Memory B cell (primary cell): ENCODE results near the gene LITAF.
A peak's percentile ranks its signal among the peaks of the same experiment; 100 is the strongest.
"Not testable (repeated sequence)": the region's sequence is repeated elsewhere in the genome, so short reads cannot be mapped to it uniquely, and the experiment has no call there.

Source experiments
- ATAC-seq: fragments of 150-1000 bp; cut with Tn5 transposase; 2 replicates; pipeline ENCODE4 v1.10.0; 2021; ENCODE audit warnings: low read depth, mild to moderate bottlenecking, moderate library complexity
- DNase-seq, 2 donors: peaks; one replicate each; pipeline ENCODE4 v3.0.0; 2022; ENCODE audit warnings: low spot score in 2 of 2
- H3K27ac Mint-ChIP-seq: one replicate; pipeline ENCODE4 v1.8.0; 2022; ENCODE audit warnings: mild to moderate bottlenecking, moderate library complexity, mixed read lengths
- H3K27me3 Mint-ChIP-seq: one replicate; pipeline ENCODE4 v1.8.0; 2022; ENCODE audit warnings: mixed read lengths
- H3K36me3 Mint-ChIP-seq: one replicate; pipeline ENCODE4 v1.8.0; 2022; ENCODE audit warnings: mild to moderate bottlenecking, mixed read lengths
- H3K4me1 Mint-ChIP-seq: one replicate; pipeline ENCODE4 v1.8.0; 2022; ENCODE audit warnings: mixed read lengths
- H3K4me3 Mint-ChIP-seq: one replicate; pipeline ENCODE4 v1.8.0; 2022; ENCODE audit warnings: mild to moderate bottlenecking, moderate library complexity, mixed read lengths
- H3K9me3 Mint-ChIP-seq: one replicate; pipeline ENCODE4 v1.8.0; 2022; ENCODE audit warnings: mixed read lengths

The LITAF gene

DNA sequence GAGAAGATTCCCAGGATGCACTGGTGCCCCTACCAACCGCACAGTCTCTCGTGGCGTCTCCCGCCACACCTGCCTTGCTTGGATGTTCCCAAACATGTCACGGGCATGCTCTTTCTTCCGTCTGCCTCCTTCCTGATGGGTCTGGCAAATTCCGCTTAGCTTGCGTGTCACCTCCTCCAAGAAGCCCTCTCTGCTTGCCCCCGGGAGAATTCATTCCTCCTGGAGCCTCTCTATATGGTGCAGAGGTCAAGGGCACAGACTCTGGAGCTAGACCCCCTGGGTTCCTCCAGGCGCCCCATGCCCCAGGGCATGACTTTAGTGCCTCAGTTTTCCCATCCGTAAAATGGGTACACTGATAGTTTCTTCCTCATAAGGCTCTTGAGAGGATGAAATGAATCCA, 21.1 kb downstream of the LITAF start:
- peaks cover 25% of the 10 kb centered on the region for H3K36me3 Mint-ChIP-seq
- peaks cover 23% of the 10 kb centered on the region for H3K4me1 Mint-ChIP-seq
- H3K27me3 Mint-ChIP-seq, result no peaks in the 10 kb centered on the region
- no peaks in the 10 kb centered on the region for H3K9me3 Mint-ChIP-seq
- ATAC-seq (no peak), DNase-seq (no peak)
- no peak overlapping the region for H3K4me3 Mint-ChIP-seq
- H3K27ac Mint-ChIP-seq, result peak overlapping the region; percentile 84

DNA sequence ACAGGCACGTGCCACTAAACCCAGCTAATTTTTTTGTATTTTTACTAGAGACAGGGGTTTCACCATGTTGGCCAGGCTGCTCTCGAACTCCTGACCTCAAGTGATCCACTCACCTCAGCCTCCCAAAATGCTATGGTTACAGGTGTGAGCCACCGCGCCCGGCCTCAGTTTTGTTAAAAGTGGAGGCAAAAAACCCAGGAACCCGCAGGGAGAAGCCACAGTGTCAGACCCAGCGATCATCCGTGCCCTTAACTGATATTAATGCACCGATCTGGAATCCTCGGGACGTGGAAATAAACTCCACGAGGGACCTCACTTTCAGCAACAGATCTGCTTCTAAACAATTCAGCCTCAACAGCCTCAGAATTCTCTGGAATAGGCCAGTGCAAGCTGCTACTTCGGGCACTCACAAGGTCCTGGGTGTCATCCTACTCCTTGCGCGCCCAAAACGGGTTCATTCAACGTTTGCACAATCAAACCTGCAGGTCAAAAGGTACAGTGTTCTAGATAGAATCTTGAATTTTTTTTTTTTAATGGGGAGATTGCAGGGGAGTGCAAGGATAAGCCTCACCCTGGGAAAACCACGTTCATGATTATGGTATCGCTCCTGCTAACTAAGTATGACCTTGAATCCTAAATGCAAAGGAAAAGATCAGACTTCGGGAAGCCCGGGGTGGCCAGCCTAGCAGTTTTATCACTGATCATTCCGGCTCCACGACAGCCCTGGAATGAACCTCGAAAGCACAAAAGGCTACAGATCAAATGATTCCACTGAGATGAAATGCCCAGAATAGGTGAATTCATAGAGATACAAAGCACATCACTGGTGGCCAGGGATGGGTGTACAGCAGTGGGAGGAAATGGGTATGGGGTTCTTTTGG, 22.4 kb downstream of the LITAF start:
- no peak overlapping the region for H3K4me3 Mint-ChIP-seq
- ATAC-seq (no peak), DNase-seq (no peak)
- H3K27me3 Mint-ChIP-seq, result no peaks in the 10 kb centered on the region
- H3K4me1 Mint-ChIP-seq, result peaks cover 20% of the 10 kb centered on the region
- peak overlapping the region; percentile 72 for H3K27ac Mint-ChIP-seq
- peaks cover 19% of the 10 kb centered on the region for H3K36me3 Mint-ChIP-seq
- no peaks in the 10 kb centered on the region for H3K9me3 Mint-ChIP-seq

DNA sequence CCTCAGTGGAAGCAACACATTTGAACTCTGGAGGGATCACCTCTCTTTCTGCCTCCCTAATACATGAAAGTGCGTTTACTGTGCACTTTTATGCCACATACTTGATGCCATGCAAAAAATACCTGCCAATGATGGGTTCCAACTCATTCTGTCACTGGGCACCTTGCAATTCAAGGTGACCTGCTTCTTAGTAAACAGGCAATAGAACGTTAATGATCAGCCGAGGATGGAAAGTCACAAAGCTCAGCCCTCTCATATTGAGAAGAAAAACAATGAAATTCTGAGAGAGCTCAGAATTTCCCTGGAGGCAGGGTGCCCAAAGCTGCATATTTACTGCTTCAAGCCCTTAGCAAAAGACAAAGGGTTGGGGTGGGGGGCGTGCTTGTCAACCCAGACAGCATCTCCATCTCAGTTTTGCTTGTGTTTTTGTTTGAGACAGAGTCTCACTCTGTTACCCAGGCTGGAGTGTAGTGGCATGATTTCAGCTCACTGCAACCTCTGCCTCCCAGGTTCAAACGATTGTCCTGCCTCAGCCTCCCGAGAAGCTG, 23.2 kb downstream of the LITAF start:
- Mint-ChIP-seq H3K9me3 (no peaks in the 10 kb centered on the region), H3K36me3 (peaks cover 22% of the 10 kb centered on the region), H3K4me3 (no peak overlapping the region), H3K27ac (peak overlapping the region; percentile 72), H3K27me3 (no peaks in the 10 kb centered on the region), H3K4me1 (peaks cover 20% of the 10 kb centered on the region)
- ATAC-seq (no peak), DNase-seq (no peak)

DNA sequence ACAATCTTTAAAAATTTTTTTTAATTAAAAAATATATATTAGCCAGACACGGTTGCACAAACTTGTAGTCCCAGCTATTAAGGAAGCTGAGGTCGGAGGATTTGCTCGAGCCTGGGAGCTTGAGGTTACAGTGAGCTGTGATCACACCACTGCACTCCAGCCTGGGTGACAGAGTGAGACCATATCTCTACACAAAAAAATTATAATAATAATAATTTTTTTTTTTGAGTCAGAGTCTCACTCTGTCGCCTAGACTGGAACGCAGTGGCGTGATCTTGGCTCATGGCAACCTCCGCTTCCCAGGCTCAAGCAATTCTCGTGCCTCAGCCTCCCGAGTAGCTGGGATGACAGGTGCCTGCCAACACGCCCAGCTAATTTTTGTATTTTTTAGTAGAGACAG, 23.8 kb downstream of the LITAF start:
- Mint-ChIP-seq H3K27ac (peak overlapping the region; percentile 72), H3K4me1 (peaks cover 22% of the 10 kb centered on the region), H3K36me3 (peaks cover 23% of the 10 kb centered on the region), H3K4me3 (no peak overlapping the region), H3K27me3 (no peaks in the 10 kb centered on the region), H3K9me3 (no peaks in the 10 kb centered on the region)
- no peak for ATAC-seq
- no peak for DNase-seq

DNA sequence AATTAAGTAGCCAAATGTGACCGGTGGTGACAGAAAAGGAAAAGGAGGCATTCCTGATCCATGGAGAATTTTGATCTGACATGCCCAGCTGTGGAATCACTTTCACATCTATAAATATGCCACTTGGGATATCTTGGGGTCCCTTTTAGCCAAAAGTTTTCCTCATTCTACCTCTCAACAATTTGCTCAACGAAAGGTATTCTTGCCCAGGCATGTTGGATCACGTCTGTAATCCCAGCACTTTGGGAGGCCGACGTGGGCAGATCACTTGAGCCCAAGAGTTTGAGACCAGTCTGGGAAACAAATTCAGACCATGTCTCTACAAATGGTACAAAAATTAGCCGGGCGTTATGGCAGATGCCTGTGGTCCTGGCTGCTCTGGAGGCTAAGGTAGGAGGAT, 24.3 kb downstream of the LITAF start:
- no peaks in the 10 kb centered on the region for H3K27me3 Mint-ChIP-seq
- ATAC-seq, result no peak
- no peak for DNase-seq
- no peak overlapping the region for H3K4me3 Mint-ChIP-seq
- peak overlapping the region; percentile 38 for H3K27ac Mint-ChIP-seq
- peaks cover 22% of the 10 kb centered on the region for H3K4me1 Mint-ChIP-seq
- H3K9me3 Mint-ChIP-seq, result no peaks in the 10 kb centered on the region
- peaks cover 23% of the 10 kb centered on the region for H3K36me3 Mint-ChIP-seq

DNA sequence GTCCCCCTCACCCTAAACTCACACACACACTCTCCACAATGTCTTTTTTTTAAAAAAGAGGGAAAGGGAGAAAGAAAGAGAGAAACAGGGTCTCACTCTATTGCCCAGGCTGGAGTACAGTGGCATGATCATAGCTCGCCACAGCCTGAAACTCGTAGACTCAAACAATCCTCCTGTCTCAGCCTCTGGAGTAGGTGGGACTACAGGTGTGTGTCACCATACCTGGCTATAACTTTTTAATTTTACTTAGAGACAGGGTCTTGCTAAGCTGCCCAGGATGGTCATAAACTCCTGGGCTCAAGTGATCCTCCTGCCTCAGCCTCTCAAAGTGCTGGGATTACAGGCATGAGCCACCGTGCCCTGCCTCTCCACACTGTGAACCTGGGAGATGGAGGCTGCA, 24.9 kb downstream of the LITAF start:
- DNase-seq, result no peak
- peak overlapping the region; percentile 70 for H3K27ac Mint-ChIP-seq
- no peaks in the 10 kb centered on the region for H3K27me3 Mint-ChIP-seq
- ATAC-seq, result no peak
- H3K4me3 Mint-ChIP-seq, result no peak overlapping the region
- H3K4me1 Mint-ChIP-seq, result peaks cover 22% of the 10 kb centered on the region
- H3K36me3 Mint-ChIP-seq, result peaks cover 23% of the 10 kb centered on the region
- no peaks in the 10 kb centered on the region for H3K9me3 Mint-ChIP-seq

DNA sequence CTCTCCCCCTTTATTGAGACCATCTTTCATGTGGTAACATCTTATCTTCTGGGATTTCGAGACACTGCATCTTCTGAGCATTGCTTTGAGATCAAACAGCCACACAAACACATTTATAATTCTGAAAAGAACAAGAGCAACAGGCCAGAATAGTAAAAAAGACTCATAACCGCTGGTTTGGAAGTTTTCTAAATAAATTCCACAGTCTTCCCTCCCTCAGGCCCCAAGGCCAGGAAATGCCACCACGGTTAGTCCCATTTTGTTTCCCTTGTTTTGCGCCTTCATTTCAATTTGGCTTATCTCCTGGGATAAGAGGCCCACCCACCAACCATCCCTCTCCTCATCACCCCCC, 25.3 kb downstream of the LITAF start:
- ATAC-seq, result no peak
- H3K27me3 Mint-ChIP-seq, result no peaks in the 10 kb centered on the region

DNA sequence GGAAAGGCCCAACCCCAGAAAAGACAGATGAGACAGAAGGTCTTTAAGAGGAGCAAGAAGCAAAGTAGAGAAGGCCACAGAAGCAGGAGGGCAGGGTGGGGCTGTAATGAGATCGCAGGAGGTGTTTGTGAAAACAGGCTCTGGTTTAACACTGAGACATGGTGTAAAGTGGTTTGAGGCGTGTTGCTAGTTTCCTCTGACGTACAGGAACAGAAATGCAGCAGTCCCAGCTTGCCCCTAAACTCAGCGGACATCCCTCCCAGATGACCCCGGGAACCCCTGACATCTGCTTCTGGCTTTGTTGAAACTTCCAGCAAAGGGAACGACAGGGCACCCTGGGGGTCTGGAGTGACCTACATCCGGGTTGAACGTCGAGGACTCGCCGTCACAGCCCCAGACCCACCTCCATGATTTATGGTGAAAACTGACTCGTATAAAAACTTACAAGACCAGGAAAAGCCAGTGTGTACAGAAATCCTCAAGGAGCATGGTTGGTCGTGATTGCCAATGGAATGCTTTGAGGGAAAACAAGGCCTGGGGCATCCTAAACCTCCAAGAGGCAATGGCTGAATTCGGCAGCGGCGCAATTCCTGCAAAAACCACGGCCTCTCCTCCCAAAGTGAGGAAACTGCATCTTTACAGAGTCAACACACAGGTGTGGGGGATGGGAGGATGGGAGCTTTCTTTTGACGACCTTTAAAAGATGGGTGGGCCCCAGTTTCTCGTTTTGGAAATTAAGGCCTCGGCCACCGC, 25.8 kb downstream of the LITAF start:
- peak; percentile 62 for ATAC-seq
- Mint-ChIP-seq H3K9me3 (no peaks in the 10 kb centered on the region), H3K4me1 (peaks cover 17% of the 10 kb centered on the region), H3K27me3 (no peaks in the 10 kb centered on the region), H3K27ac (peak overlapping the region; percentile 70), H3K4me3 (no peak overlapping the region), H3K36me3 (peaks cover 23% of the 10 kb centered on the region)
- no peak for DNase-seq

More for the DNA sequence above, 25.3 kb downstream of the LITAF start:
- DNase-seq, result no peak
- Mint-ChIP-seq H3K27ac (peak overlapping the region; percentile 70), H3K4me3 (no peak overlapping the region), H3K4me1 (peaks cover 17% of the 10 kb centered on the region), H3K36me3 (peaks cover 23% of the 10 kb centered on the region), H3K9me3 (no peaks in the 10 kb centered on the region)

DNA sequence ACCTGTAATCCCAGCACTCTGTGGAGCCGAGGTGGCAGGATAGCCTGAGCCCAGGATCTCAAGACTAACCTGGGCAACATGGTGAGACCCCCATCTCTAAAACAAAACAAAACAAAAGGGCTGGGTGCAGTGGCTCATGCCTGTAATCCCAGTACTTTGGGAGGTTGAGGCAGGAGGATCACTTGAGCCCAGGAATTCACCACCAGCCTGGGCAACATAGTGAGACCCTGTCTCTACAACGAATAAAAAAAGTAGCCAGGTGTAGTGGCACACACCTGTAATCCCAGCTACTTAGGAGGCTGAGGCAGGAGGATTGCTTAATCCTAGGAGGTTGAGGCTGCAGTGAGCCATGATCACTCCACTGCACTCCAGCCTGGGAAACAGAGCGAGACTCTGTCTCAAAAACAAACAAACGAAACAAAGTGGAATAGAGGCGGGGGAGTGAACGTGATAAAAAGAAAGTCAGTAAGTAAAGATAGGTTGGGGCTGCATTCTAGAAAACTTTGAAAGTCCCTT, 28.4 kb downstream of the LITAF start:
- not testable (repeated sequence) for H3K9me3 Mint-ChIP-seq, H3K4me3 Mint-ChIP-seq, H3K27ac Mint-ChIP-seq, H3K27me3 Mint-ChIP-seq, ATAC-seq, DNase-seq
- H3K36me3 Mint-ChIP-seq, result peaks cover 33% of the 10 kb centered on the region
- H3K4me1 Mint-ChIP-seq, result peaks cover 10% of the 10 kb centered on the region

DNA sequence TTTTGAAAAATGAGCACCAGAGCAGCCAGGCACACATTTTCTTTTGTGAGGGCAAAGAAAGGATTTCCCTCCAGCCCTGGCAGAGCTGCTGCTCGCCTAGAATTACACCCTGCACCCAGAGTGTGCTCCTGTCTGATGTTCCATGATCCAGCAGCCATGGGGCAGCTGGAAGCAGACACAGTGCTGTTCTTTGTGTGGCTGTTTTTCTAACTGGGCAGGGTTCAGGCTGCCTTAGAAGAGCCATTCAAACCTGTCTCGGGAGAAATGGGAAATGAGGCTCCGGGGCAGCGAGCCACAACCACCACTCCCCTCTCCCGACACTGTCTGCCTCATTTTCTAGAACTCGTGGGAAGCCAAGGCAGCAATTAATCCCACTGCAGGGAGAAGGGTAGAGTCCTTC, 28.9 kb downstream of the LITAF start:
- Mint-ChIP-seq H3K36me3 (peaks cover 34% of the 10 kb centered on the region), H3K27me3 (no peaks in the 10 kb centered on the region), H3K4me1 (peaks cover 10% of the 10 kb centered on the region), H3K27ac (peak overlapping the region; percentile 20), H3K4me3 (no peak overlapping the region), H3K9me3 (no peaks in the 10 kb centered on the region)
- no peak for DNase-seq
- no peak for ATAC-seq

DNA sequence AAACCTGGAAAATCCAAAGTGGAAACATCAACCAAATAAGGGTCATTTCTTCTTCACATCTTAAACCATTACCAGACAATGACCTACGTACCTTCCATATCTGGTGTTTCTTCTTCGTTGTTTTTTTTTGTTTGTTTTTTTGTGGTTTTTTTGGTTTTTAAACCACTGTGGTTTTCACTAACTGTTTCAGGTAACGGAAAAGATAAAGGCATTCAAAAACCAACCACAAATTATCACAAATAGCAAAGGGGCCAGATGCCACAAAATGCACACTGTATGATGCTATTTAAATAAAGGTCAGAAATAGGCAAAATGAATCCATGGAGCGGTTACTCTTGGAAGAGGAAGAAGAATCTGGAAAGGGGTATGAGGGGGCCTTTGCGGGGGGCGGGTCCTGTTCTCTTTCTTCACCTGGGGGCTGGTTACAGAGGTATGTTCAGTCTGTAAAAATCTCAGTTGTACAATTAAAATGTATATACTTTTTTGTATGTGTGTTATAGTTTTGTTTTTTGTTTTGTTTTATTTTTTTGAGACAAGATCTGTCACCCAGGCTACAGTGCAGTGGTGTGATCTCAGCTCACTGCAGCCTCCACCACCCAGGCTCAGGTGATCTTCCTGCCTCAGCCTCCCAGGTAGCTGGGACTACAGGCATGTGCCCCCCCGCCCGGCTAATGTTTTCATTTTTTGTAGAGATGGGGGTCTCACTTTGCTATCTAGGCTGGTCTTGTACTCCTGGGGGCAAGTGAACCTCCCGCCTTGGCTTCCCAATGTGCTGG, 29.6 kb downstream of the LITAF start:
- Mint-ChIP-seq H3K9me3 (no peaks in the 10 kb centered on the region), H3K4me1 (peaks cover 10% of the 10 kb centered on the region), H3K4me3 (no peak overlapping the region), H3K27me3 (no peaks in the 10 kb centered on the region), H3K27ac (peak overlapping the region; percentile 64), H3K36me3 (peaks cover 36% of the 10 kb centered on the region)
- ATAC-seq (no peak), DNase-seq (no peak)

DNA sequence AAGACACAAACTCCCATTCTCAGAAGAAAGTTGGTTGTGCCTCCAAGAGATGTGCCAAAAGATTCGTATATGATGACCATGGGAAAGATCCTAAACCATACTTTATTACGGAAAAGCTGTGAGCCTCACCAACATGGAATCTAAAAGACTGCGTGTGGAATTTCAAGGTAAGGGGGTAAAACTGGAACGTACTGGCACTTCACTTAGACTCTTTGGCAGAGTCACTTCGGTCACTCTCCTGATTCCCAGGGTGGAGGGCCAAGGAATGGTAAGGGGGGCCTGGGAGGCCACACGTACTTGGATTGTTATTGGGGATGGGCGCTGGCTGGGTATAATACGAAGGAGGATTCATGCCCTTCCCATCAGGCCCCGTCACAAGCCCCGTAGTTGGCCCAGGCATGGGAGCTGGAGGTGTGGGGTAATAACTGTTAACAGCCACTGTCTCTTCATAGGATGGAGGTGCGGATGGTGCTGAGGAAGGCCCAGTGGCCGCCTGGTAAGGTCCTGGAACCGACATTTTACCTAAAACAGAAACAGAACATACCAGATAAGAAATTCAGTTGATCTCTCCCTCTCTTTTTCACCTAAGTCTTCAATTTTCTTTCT, 30.4 kb downstream of the LITAF start:
- peak overlapping the region; percentile 19 for H3K27ac Mint-ChIP-seq
- H3K27me3 Mint-ChIP-seq, result no peaks in the 10 kb centered on the region
- DNase-seq, result no peak
- no peak overlapping the region for H3K4me3 Mint-ChIP-seq
- no peaks in the 10 kb centered on the region for H3K9me3 Mint-ChIP-seq
- peaks cover 6% of the 10 kb centered on the region for H3K4me1 Mint-ChIP-seq
- peaks cover 33% of the 10 kb centered on the region for H3K36me3 Mint-ChIP-seq
- ATAC-seq, result no peak

DNA sequence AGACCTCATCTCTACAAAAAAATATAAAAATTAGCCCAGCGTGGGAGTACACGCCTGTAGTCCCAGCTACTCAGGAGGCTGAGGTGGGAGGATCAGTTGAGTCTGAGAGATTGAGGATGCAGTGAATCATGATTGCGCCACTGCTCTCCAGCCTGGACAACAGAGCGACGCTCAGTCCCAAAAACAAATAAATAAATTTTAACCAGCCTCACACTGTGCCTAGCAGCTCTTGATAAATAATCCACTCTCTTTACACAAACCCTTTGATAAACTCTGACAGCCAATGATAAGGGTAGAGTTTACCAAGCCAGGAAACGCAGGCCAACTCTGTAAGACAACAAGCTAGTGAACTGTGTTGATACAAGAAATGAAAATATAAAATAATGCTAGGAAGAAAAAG, 32.7 kb downstream of the LITAF start:
- H3K36me3 Mint-ChIP-seq, result peaks cover 50% of the 10 kb centered on the region
- H3K4me1 Mint-ChIP-seq, result peaks cover 2% of the 10 kb centered on the region
- H3K27me3 Mint-ChIP-seq, result no peaks in the 10 kb centered on the region
- DNase-seq (no peak), ATAC-seq (no peak)
- no peak overlapping the region for H3K27ac Mint-ChIP-seq
- H3K9me3 Mint-ChIP-seq, result peaks cover 2% of the 10 kb centered on the region
- H3K4me3 Mint-ChIP-seq, result no peak overlapping the region
